DMS79 (cell line): ENCODE measurements around the gene ADGRG4.
"Not testable (repeated sequence)": the region's sequence is repeated elsewhere in the genome, so short reads cannot be mapped to it uniquely, and the experiment has no call there.

Experiments used
- DNase-seq: peaks from one replicate; lab custom pipeline; 2025; lab: John Stamatoyannopoulos, UW

ADGRG4 gene

GRCh38 chrX:136387951-136388502 lies 87.3 kb downstream of the ADGRG4 start:
- no peak for DNase-seq

- DNase-seq: no peak
Observed at GRCh38 chrX:136390921-136391320, 90.2 kb downstream of the ADGRG4 start.

- DNase-seq: no peak
Observed at GRCh38 chrX:136395271-136395670, 94.5 kb downstream of the ADGRG4 start.

GRCh38 chrX:136397001-136397400 lies 96.2 kb downstream of the ADGRG4 start:
- DNase-seq: no peak

GRCh38 chrX:136405126-136405525 lies 104.4 kb downstream of the ADGRG4 start:
- no peak for DNase-seq

- DNase-seq: no peak
Observed at GRCh38 chrX:136417806-136418205, 117.0 kb downstream of the ADGRG4 start.

GRCh38 chrX:136421338-136421737 lies 120.6 kb downstream of the ADGRG4 start:
- DNase-seq: no peak

- DNase-seq: no peak
Observed at GRCh38 chrX:136423724-136424123, 123.0 kb downstream of the ADGRG4 start.

- DNase-seq: no peak
Observed at GRCh38 chrX:136425996-136426395, 125.2 kb downstream of the ADGRG4 start.

GRCh38 chrX:136431625-136432024 lies 130.9 kb downstream of the ADGRG4 start:
- no peak for DNase-seq

- no peak for DNase-seq
Observed at GRCh38 chrX:136437774-136438173, 137.0 kb downstream of the ADGRG4 start.

- DNase-seq: no peak
Observed at GRCh38 chrX:136438192-136438591, 137.4 kb downstream of the ADGRG4 start.

- not testable (repeated sequence) for DNase-seq
Observed at GRCh38 chrX:136445674-136446073, 144.9 kb downstream of the ADGRG4 start.

- no peak for DNase-seq
Observed at GRCh38 chrX:136446208-136446607, 145.4 kb downstream of the ADGRG4 start.

GRCh38 chrX:136447308-136447707 lies 146.5 kb downstream of the ADGRG4 start:
- DNase-seq: no peak

- no peak for DNase-seq
Observed at GRCh38 chrX:136447968-136448367, 147.2 kb downstream of the ADGRG4 start.

- DNase-seq: no peak
Observed at GRCh38 chrX:136450050-136450830, 149.5 kb downstream of the ADGRG4 start.

- no peak for DNase-seq
Observed at GRCh38 chrX:136452614-136453013, 151.9 kb downstream of the ADGRG4 start.

GRCh38 chrX:136453114-136453513 lies 152.4 kb downstream of the ADGRG4 start:
- no peak for DNase-seq

- DNase-seq: peak; percentile 3
Observed at GRCh38 chrX:136453771-136454170, 153.0 kb downstream of the ADGRG4 start.

- no peak for DNase-seq
Observed at GRCh38 chrX:136456133-136456532, 155.4 kb downstream of the ADGRG4 start.

- peak; percentile 11 for DNase-seq
Observed at GRCh38 chrX:136457303-136457917, 156.6 kb downstream of the ADGRG4 start.

GRCh38 chrX:136464589-136464988 lies 163.8 kb downstream of the ADGRG4 start:
- no peak for DNase-seq
